Astrocyte (in vitro differentiated cells and primary cell): ENCODE data around the gene FEV. TPM values are rescaled to one million over a fixed set of nuclear protein-coding genes. Genes with fewer than 3 reads are reported as not detected.

ENCODE experiments used
- DNase-seq: peaks from one replicate; pipeline ENCODE4 v3.0.0-alpha.2; 2010; ENCODE audit warnings: low read depth
- FAIRE-seq: peaks from 2 replicates; lab custom pipeline; 2011; peaks lifted over from hg19 to GRCh38; lab: Jason Lieb, UNC
- H2AFZ ChIP-seq: 2 replicates; pipeline ENCODE4 v1.6.0; 2012; ENCODE audit warnings: low read depth, low read length, inconsistent platforms
- H3K27ac ChIP-seq: 2 replicates; pipeline ENCODE4 v1.5.1; 2011; ENCODE audit warnings: low read depth, low read length, inconsistent platforms
- H3K27me3 ChIP-seq: 2 replicates; pipeline ENCODE4 v1.6.0; 2011; ENCODE audit warnings: low read length, inconsistent platforms; ENCODE audit not compliant: insufficient read depth
- H3K36me3 ChIP-seq: 2 replicates; pipeline ENCODE4 v1.5.1; 2011; ENCODE audit warnings: low read length, inconsistent platforms; ENCODE audit not compliant: insufficient read depth
- H3K4me1 ChIP-seq: 2 replicates; pipeline ENCODE4 v1.5.1; 2011; ENCODE audit warnings: low read length, inconsistent platforms; ENCODE audit not compliant: insufficient read depth
- H3K4me2 ChIP-seq: 2 replicates; pipeline ENCODE4 v1.6.0; 2012; ENCODE audit warnings: low read length, inconsistent platforms
- H3K4me3 ChIP-seq: 2 replicates; pipeline ENCODE4 v1.5.1; 2011; ENCODE audit warnings: low read depth, mild to moderate bottlenecking, low read length, inconsistent platforms; ENCODE audit not compliant: insufficient read depth
- H3K79me2 ChIP-seq: 2 replicates; pipeline ENCODE4 v1.6.0; 2012; ENCODE audit warnings: mild to moderate bottlenecking, low read length, inconsistent platforms; ENCODE audit not compliant: insufficient read depth
- H3K9ac ChIP-seq: 2 replicates; pipeline ENCODE4 v1.6.0; 2012; ENCODE audit warnings: mild to moderate bottlenecking, low read length, inconsistent platforms
- H3K9me3 ChIP-seq: 2 replicates; pipeline ENCODE4 v1.5.1; 2012; ENCODE audit warnings: low read depth, mild to moderate bottlenecking, low read length, inconsistent platforms; ENCODE audit not compliant: insufficient read depth
- H4K20me1 ChIP-seq: 2 replicates; pipeline ENCODE4 v1.6.0; 2012; ENCODE audit warnings: low read length, inconsistent platforms; ENCODE audit not compliant: insufficient read depth
- H3K27ac Mint-ChIP-seq: one replicate; pipeline ENCODE4 v1.8.0; 2021; ENCODE audit warnings: mild to moderate bottlenecking, mixed read lengths; ENCODE audit not compliant: unreplicated experiment
- H3K27me3 Mint-ChIP-seq: one replicate; pipeline ENCODE4 v1.8.0; 2021; ENCODE audit warnings: low read depth, mixed read lengths; ENCODE audit not compliant: unreplicated experiment
- H3K36me3 Mint-ChIP-seq: one replicate; pipeline ENCODE4 v1.8.0; 2021; ENCODE audit warnings: low read depth, mixed read lengths; ENCODE audit not compliant: unreplicated experiment
- H3K4me1 Mint-ChIP-seq: one replicate; pipeline ENCODE4 v1.8.0; 2021; ENCODE audit warnings: low read depth, mixed read lengths; ENCODE audit not compliant: unreplicated experiment
- H3K4me3 Mint-ChIP-seq: one replicate; pipeline ENCODE4 v1.8.0; 2021; ENCODE audit warnings: mild to moderate bottlenecking, moderate library complexity, mixed read lengths; ENCODE audit not compliant: unreplicated experiment
- H3K9me3 Mint-ChIP-seq: one replicate; pipeline ENCODE4 v1.8.0; 2021; ENCODE audit warnings: mild to moderate bottlenecking, mixed read lengths; ENCODE audit not compliant: unreplicated experiment
- CTCF ChIP-seq: IDR thresholded peaks from 2 replicates; pipeline ENCODE4 v1.5.1; 2011; ENCODE audit warnings: low read depth, mild to moderate bottlenecking, inconsistent platforms, low read length, moderate library complexity; ENCODE audit not compliant: insufficient read depth
- EZH2 ChIP-seq: IDR thresholded peaks from 2 replicates; pipeline ENCODE4 v1.6.1; 2012; ENCODE audit warnings: mild to moderate bottlenecking, low read length, inconsistent platforms; ENCODE audit not compliant: insufficient read depth
- total RNA-seq: library from RNA; stranded (reverse); gene quantifications from 2 replicates; pipeline ENCODE4 v1.2.1, GENCODE V29; 2021

Gene FEV
- total RNA-seq, 1 donor from 2014 or later, result not detected

DNA sequence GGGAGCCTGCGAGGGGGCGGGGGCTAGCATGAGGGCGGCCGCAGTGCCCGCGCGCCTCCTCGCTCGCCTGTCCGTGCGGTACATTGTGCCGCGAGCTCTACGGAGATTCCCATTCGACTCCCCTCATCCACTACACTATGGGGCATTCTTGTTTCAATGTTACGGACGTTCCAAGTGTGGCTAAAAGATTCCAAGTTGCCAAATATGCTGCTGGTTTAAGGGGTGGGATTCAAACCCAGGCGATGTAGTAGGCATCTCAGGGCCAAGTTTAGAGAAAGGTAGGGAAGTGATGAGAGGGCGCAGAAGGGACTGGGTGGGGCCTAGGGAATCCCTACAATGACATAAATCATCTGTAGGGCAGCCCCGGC, 18.3 kb upstream of the FEV start:
- no peak overlapping the region for H3K4me3 ChIP-seq
- Mint-ChIP-seq H3K4me1 (peaks cover 7% of the 10 kb centered on the region), H3K36me3 (no peaks in the 10 kb centered on the region), H3K4me3 (no peak overlapping the region), H3K27ac (no peak overlapping the region), H3K9me3 (peaks cover 7% of the 10 kb centered on the region), H3K27me3 (peaks cover 69% of the 10 kb centered on the region)
- no peak overlapping the region for H3K9ac ChIP-seq
- no peak overlapping the region for H3K4me2 ChIP-seq
- H2AFZ ChIP-seq, result no peak overlapping the region
- H3K27me3 ChIP-seq, result peaks cover 68% of the 10 kb centered on the region
- H3K9me3 ChIP-seq, result no peaks in the 10 kb centered on the region
- DNase-seq, result no peak
- H3K79me2 ChIP-seq, result no peaks in the 10 kb centered on the region
- FAIRE-seq, result no peak
- H3K36me3 ChIP-seq, result no peaks in the 10 kb centered on the region
- no peaks in the 10 kb centered on the region for H4K20me1 ChIP-seq
- no peak overlapping the region for H3K27ac ChIP-seq
- H3K4me1 ChIP-seq, result no peaks in the 10 kb centered on the region
- no peak for TF ChIP-seq CTCF
- no peak for TF ChIP-seq EZH2

- Histone ChIP-seq H3K4me3 (no peak overlapping the region), H3K4me1 (no peaks in the 10 kb centered on the region), H3K4me2 (peak overlapping the region; percentile 33), H3K9ac (no peak overlapping the region), H3K36me3 (no peaks in the 10 kb centered on the region), H2AFZ (no peak overlapping the region), H3K79me2 (no peaks in the 10 kb centered on the region), H3K27ac (no peak overlapping the region), H4K20me1 (no peaks in the 10 kb centered on the region), H3K27me3 (peaks cover 73% of the 10 kb centered on the region), H3K9me3 (no peaks in the 10 kb centered on the region)
- DNase-seq, result no peak
- TF ChIP-seq EZH2, result peak; percentile 95
- no peak for TF ChIP-seq CTCF
- Mint-ChIP-seq H3K4me1 (peaks cover 7% of the 10 kb centered on the region), H3K36me3 (no peaks in the 10 kb centered on the region), H3K9me3 (peaks cover 7% of the 10 kb centered on the region), H3K27me3 (peaks cover 72% of the 10 kb centered on the region), H3K27ac (no peak overlapping the region), H3K4me3 (no peak overlapping the region)
- FAIRE-seq, result no peak
These were observed 17.6 kb upstream of the FEV start for GRCh38 chr2:219002395-219003266.
